Activated CD4-positive, alpha-beta T cell treated with anti-CD3 and anti-CD28 coated beads, Interleukin-2, Interleukin-4, amounts not matched to agents 100 ng/mL and 50 ng/mL, durations not matched to agents 16 hours and 8 hours (primary cell): ENCODE results near the gene KRTAP13-2.

ENCODE experiments used
- DNase-seq: peaks from one replicate; pipeline ENCODE4 v3.0.0-alpha.2; 2020; ENCODE audit warnings: low spot score

KRTAP13-2 gene

DNA sequence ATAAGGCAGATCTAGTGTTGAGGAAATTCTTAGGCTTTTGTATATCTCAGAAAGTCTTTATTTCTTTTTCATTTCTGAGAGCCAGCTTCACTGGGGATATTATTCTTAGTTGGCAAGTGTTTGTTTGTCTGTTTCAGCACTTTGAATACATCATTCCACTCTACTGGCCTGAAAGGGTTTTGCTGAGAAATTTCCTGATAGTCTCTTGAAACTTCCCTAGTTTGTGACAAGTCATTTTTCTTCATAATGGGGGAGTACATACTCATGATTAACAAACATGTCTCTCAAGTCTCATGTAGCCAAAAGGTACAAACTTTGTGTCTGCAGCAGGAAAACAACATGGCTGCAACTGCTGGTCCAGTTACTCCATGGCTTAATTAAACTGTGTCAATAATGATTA is 45.7 kb downstream of the KRTAP13-2 start:
- DNase-seq: no peak
